Subcutaneous preadipocyte (primary cell): ENCODE measurements around the gene DSPP. TPM values are rescaled to one million over a fixed set of nuclear protein-coding genes. Genes with fewer than 3 reads are reported as not detected.

Experiments used
- total RNA-seq: library from RNA; depleted of rRNA; stranded (reverse); fragments of >200 nt; gene quantifications from 2 replicates; pipeline ENCODE4 v1.2.3, GENCODE V29; 2012

Gene DSPP
- total RNA-seq: not detected in 2 replicates

GRCh38 chr4:87608229-87608628, at the start of gene DSPP:
TSS of gene DSPP (plus strand) at chr4:87608529. CDS start at chr4:87610909, 2,380 bp downstream.

GRCh38 chr4:87649980-87650379, 41.7 kb downstream of the DSPP start, which contains the start of gene DMP1:
TSS of gene DMP1 (plus strand) at chr4:87650280. CDS start at chr4:87656493, 6,213 bp downstream.

Other genes starting within 250 kb of the DSPP start
- gene HSD17B11, start 217.3 kb upstream of the DSPP start, total RNA-seq: 36.9 and 49.2 TPM in 2 replicates
- 6.3 and 8.8 TPM in 2 replicates for gene NUDT9, start 186.0 kb upstream of the DSPP start, total RNA-seq
- gene SPARCL1, start 79.2 kb upstream of the DSPP start, total RNA-seq: 1.1 TPM in 1 of 2 replicates, not detected in the other
- gene DMP1, start 41.8 kb downstream of the DSPP start, total RNA-seq: not detected in 2 replicates
- gene IBSP, start 191.0 kb downstream of the DSPP start, total RNA-seq: not detected in 2 replicates
- gene MEPE, start 224.4 kb downstream of the DSPP start, total RNA-seq: not detected in 2 replicates